Measurements from ENCODE around the gene RPL41.
A peak's percentile ranks its signal among the peaks of the same experiment; 100 is the strongest.
"Not testable (repeated sequence)": the region's sequence is repeated elsewhere in the genome, so short reads cannot be mapped to it uniquely, and the experiment has no call there.

RPL41 gene

GRCh38 chr12:56103823-56104108 lies 12.7 kb upstream of the RPL41 start:
- no peak for DNase-seq

- peak; percentile 98 for DNase-seq
Measured at GRCh38 chr12:56104109-56104814, 12.2 kb upstream of the RPL41 start, which contains the start of gene PA2G4. Gene PA2G4 (plus strand): TSS chr12:56104559. CDS start chr12:56104738, 179 bp downstream.

GRCh38 chr12:56104815-56105608 lies 11.4 kb upstream of the RPL41 start:
- DNase-seq, result peak; percentile 69

- no peak for DNase-seq
Measured at GRCh38 chr12:56105609-56105902, 10.9 kb upstream of the RPL41 start.

DNA sequence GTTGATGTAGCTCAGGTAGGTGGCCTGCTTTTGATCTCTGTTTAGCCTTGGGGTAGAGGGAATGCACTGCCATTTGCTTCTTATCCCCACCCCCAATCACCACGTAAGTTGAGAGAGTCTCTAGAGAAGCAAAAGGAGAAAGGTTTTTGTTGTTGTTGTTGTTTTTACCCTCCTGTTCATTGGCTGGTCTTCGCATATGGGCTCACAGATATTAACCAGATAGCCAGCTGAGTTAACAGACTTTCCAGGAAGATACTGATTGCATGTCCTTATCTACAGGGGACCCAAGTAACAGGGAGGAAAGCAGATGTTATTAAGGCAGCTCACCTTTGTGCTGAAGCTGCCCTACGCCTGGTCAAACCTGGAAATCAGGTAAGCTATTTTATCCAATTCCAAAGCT lies 9.2 kb upstream of the RPL41 start:
- DNase-seq, result no peak

- no peak for DNase-seq
Measured at GRCh38 chr12:56110571-56110970, 5.9 kb upstream of the RPL41 start.

DNA sequence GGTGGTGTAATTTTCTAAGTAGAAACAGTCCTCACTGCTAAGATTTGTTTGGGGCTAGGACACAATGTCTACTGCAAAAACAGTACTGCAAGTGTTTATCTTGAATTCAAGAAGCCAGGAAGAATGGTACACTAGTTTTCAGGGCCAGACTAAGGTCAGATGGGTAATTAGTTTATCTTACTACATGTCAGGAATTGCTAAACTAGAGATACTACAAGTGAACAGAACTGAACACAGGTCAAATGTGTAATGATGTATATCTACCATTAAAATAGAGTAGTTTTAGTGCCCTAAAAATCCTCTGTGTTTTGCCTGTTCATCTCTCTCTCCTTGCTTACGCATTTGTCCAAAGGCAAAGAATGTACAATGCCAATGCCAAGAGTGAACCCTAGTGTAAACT lies 2.3 kb upstream of the RPL41 start:
- DNase-seq, result no peak

DNA sequence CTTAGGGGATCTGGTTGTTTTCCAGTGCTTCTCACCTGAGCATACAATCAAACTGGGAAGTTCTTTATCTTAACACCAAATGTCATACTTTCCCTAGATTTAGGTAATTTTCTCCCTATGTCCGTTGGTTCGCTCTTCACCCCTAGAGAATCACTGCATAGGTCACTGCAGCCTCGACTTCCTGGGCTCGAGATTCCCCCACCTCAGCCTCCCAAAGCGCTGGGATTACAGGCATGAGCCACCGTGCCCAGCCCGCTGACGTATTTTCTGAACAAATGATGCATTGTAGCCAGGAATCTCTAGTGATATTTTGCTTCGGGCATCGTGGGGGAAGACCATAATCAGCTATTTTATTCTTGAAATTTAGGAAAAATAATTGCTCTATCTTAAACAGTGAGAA lies 1.1 kb upstream of the RPL41 start:
- DNase-seq, result no peak

- DNase-seq, result not testable (repeated sequence)
Measured at GRCh38 chr12:56117082-56117706, 761 bp downstream of the RPL41 start.

- DNase-seq, result peak; percentile 99
Measured at GRCh38 chr12:56117778-56118687, 1.6 kb downstream of the RPL41 start, which contains the start of gene ZC3H10. Gene ZC3H10 (plus strand): TSS chr12:56118266. CDS start chr12:56120563, 2,297 bp downstream.

- no peak for DNase-seq
Measured at GRCh38 chr12:56118688-56119357, 2.4 kb downstream of the RPL41 start.

DNA sequence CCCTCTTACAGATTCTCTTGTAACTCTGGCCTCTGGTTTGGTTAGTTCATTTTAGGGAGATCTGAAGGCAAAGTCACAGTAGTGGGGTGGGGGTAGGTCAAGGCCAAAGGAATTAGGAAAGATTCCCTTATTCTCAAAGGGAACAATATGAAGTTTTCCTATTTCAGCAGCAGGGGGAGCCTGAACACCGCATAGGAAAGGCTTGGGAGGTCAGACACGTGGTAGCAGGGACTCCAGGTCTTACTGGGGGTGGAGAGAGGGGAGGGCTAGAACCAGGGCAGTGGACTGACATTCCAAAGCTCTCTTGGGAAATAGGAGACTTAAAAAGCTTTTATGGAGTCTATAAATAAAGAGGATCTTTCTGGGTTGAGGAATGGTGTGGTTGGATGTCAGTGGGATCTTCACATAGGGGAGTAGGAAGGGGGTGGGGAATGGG lies 2.9 kb downstream of the RPL41 start:
- DNase-seq, result peak; percentile 84

DNA sequence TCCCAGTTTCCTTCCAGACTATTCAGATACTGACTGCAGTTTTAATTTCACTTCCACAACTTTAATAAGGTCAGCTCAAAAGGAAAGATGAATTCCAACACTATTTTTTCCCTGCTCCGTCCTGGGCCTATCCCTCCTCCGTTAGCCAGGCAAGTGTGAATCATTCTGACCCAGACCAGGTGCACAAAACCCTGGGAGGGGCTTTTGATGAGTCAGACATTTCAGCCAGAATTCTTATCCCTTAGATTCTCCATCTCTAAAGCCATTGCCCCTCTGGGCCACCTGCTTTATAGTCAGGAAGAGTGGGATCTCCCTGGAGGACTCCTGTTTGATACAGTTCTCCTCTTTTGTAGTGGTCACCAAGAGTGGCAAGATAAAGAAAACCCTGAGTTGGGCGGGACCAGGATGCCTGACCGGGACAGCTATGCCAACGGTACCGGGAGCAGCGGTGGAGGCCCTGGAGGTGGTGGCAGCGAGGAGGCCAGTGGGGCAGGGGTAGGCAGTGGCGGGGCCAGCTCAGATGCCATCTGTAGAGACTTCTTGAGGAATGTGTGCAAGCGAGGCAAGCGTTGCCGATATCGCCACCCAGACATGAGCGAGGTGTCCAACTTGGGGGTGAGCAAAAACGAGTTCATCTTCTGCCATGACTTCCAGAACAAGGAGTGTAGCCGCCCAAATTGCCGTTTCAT lies 3.9 kb downstream of the RPL41 start:
- DNase-seq, result no peak

GRCh38 chr12:56121204-56121870 lies 4.9 kb downstream of the RPL41 start:
- no peak for DNase-seq

DNA sequence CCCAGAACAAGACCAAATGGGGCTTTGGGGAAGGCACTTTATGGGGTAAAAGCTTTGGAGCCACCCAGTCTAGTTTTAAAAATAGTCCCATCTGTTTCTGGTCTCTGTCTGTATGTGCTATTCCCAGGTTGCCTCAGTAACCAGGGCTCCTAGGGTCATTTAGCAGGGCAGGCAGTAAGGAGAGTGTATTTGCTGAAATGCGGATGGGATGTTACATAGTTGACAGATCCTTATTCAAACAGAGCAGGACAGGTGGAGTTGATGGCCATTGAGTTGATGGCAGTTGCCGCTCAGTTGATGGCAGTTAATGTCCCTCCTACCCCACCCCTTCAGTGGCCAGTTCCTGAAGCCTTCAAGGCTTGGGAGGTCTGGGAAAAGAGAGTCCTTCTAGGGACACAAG lies 6.2 kb downstream of the RPL41 start:
- no peak for DNase-seq

- no peak for DNase-seq
Measured at GRCh38 chr12:56124133-56124532, 7.7 kb downstream of the RPL41 start.

DNA sequence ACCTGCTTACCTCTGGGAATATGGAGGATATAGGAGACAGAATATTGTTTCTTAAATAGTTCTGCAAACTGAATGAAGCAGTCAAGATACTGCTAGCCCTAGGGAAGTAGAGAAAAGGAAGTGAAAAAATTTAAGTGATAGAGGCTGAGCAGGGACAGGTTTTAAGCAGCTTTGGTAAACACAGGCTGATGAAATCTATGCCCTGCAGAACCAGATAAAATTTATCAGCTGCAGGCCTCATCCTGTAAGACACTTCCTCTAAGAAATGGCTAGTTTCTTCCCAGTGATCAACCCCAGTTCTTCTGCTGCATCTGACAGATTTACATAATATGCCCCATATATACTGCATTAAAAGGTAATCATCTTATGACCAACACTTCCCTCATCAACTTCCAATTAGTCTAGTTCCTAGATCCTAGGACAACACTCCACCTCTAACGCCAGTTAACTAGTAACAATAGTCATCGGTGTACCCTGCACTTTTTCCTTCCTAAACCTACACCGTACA lies 10.4 kb downstream of the RPL41 start:
- DNase-seq, result no peak

GRCh38 chr12:56127485-56127887 lies 11.1 kb downstream of the RPL41 start:
- no peak for DNase-seq

DNA sequence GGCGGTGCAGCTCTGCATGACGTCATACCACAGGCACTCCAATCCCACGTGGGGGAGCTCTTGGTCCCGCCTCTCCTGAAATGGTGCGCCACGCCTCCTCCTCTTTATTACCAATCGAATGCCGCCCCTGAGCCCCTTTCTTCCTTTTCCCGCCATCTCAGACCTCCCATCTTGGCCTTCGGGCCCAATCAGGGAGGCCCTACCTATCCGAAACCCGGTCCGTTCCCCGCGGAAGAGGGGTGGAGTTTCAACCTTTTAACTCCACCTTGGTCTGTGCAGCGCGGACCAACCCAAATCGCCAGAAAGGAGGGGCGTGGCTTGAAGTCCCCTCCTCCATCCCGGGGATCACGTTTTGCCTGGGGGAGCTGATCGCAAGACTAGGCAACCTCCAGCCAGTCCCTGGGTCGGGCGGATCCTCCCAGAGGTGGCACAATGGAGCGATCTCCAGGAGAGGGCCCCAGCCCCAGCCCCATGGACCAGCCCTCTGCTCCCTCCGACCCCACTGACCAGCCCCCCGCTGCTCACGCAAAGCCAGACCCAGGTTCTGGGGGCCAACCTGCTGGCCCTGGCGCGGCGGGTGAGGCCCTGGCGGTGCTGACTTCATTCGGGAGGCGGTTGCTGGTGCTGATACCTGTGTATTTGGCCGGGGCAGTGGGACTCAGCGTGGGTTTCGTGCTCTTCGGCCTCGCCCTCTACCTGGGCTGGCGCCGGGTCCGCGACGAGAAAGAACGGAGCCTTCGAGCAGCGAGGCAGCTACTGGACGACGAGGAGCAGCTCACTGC lies 11.6 kb downstream of the RPL41 start, which contains the start of gene ESYT1:
Gene ESYT1, plus strand, starts transcription at position 380 of the 782 bp plus-strand sequence. Its CDS starts 53 bp downstream, at position 433.
- DNase-seq, result peak; percentile 98

- DNase-seq, result no peak
Measured at GRCh38 chr12:56128670-56129205, 12.3 kb downstream of the RPL41 start.

Measured in activated effector memory CD4-positive, alpha-beta T cell treated with anti-CD3 and anti-CD28 coated beads, Interleukin-2, amount 50 U/mL, for 16 hours (primary cell).